Measurements from ENCODE around the gene TMEM31.

The TMEM31 gene

GRCh38 chrX:103710609-103711008, at the start of gene TMEM31:
TMEM31 (plus strand) TSS chrX:103710909; CDS start chrX:103712259, 1,350 bp downstream.
- no peak for DNase-seq (ENCODE audit: low read depth in 2 of 2, low spot score in 1 of 2)

- no peak for DNase-seq (ENCODE audit: low read depth in 2 of 2, low spot score in 1 of 2)
Observed at GRCh38 chrX:103663981-103664762, 46.5 kb upstream of the TMEM31 start.

- DNase-seq (ENCODE audit: low read depth in 2 of 2, low spot score in 1 of 2): no peak
Observed at GRCh38 chrX:103666202-103667107, 44.3 kb upstream of the TMEM31 start.

- no peak for DNase-seq (ENCODE audit: low read depth in 2 of 2, low spot score in 1 of 2)
Observed at GRCh38 chrX:103669745-103670144, 41.0 kb upstream of the TMEM31 start.

- no peak for DNase-seq (ENCODE audit: low read depth in 2 of 2, low spot score in 1 of 2)
Observed at GRCh38 chrX:103674531-103675454, 35.9 kb upstream of the TMEM31 start.

- DNase-seq (ENCODE audit: low read depth in 2 of 2, low spot score in 1 of 2): no peak
Observed at GRCh38 chrX:103678199-103678993, 32.3 kb upstream of the TMEM31 start.

GRCh38 chrX:103681443-103681842, 29.3 kb upstream of the TMEM31 start:
- DNase-seq (ENCODE audit: low read depth in 2 of 2, low spot score in 1 of 2): no peak

- no peak for DNase-seq (ENCODE audit: low read depth in 2 of 2, low spot score in 1 of 2)
Observed at GRCh38 chrX:103685396-103685795, 25.3 kb upstream of the TMEM31 start.

GRCh38 chrX:103686199-103687072, 24.3 kb upstream of the TMEM31 start, which contains the start of gene MORF4L2:
MORF4L2 (minus strand) TSS chrX:103686699; CDS start chrX:103677027, 9,672 bp downstream.
- DNase-seq (ENCODE audit: low read depth in 2 of 2, low spot score in 1 of 2): peak; percentile 56 to 83

- peak; percentile 71 to 73 for DNase-seq (ENCODE audit: low read depth in 2 of 2, low spot score in 1 of 2)
Observed at GRCh38 chrX:103687073-103687695, 23.5 kb upstream of the TMEM31 start.

GRCh38 chrX:103687696-103688201, 23.0 kb upstream of the TMEM31 start:
- DNase-seq (ENCODE audit: low read depth in 2 of 2, low spot score in 1 of 2): peak in 1 of 2 donors; percentile 1

GRCh38 chrX:103688946-103689345, 21.8 kb upstream of the TMEM31 start:
- no peak for DNase-seq (ENCODE audit: low read depth in 2 of 2, low spot score in 1 of 2)

- no peak for DNase-seq (ENCODE audit: low read depth in 2 of 2, low spot score in 1 of 2)
Observed at GRCh38 chrX:103691059-103691458, 19.6 kb upstream of the TMEM31 start.

- no peak for DNase-seq (ENCODE audit: low read depth in 2 of 2, low spot score in 1 of 2)
Observed at GRCh38 chrX:103697687-103698086, 13.0 kb upstream of the TMEM31 start.

- DNase-seq (ENCODE audit: low read depth in 2 of 2, low spot score in 1 of 2): no peak
Observed at GRCh38 chrX:103699243-103699642, 11.5 kb upstream of the TMEM31 start.

- no peak for DNase-seq (ENCODE audit: low read depth in 2 of 2, low spot score in 1 of 2)
Observed at GRCh38 chrX:103704863-103705262, 5.8 kb upstream of the TMEM31 start.

- no peak for DNase-seq (ENCODE audit: low read depth in 2 of 2, low spot score in 1 of 2)
Observed at GRCh38 chrX:103716962-103717361, 6.3 kb downstream of the TMEM31 start.

GRCh38 chrX:103718120-103718519, 7.4 kb downstream of the TMEM31 start:
- no peak for DNase-seq (ENCODE audit: low read depth in 2 of 2, low spot score in 1 of 2)
